ENCODE data around the gene NOXRED1. TPM values are rescaled to one million over a fixed set of nuclear protein-coding genes. Genes with fewer than 3 reads are reported as not detected.

NOXRED1 gene
- total and polyA plus RNA-seq, 2 experiments from 2014 or later = 0.24 TPM; not detected in 1

DNA sequence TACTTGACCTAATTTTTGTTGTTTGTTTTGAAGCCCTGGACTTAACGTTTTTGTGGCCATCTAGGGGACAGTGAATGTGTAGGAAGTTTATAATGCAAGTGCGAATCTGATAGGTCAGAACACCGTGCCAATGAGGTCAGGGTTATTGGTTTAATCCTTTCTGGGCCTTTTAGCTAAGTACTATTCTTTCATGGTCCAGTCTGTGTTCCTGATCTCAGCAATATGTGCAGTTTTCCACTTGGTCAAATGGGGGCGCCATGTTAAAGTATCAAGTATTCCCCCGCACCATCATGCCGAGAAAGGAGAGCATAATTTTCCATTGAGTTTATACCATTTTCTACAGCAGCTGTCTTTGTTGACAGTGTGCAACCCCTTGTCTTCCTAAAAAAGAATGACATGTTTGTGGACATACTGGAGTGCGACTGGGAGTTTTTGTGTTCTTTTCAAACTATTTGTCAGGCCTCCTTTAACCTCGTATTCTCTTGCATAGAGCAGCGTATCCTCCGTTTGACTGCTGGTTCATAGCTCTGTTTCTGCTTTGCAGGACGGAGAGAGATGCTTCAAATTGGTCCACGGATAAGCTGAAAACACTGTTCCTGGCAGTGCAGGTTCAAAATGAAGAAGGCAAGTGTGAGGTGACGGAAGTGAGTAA, 35.9 kb upstream of the NOXRED1 start:
- TF ChIP-seq CTCF (conservative IDR thresholded peaks at IDR 0.05; ENCODE audit: low read depth in 2 of 2) (peak; percentile 78 to 80), ZNF114 (CRISPR knock-in tag; IDR thresholded peaks at IDR 0.05) (no peak)
- ATAC-seq = peak; percentile 6; the same call in 2 of the 3 replicates

GRCh38 chr14:77458249-77458950, 35.1 kb upstream of the NOXRED1 start:
- peaks cover 45% of the 10 kb centered on the region for H3K36me3 Mint-ChIP-seq (ENCODE audit: low read depth)
- peaks cover 49% of the 10 kb centered on the region for H3K79me2 ChIP-seq (replicated peaks; ENCODE audit: insufficient read depth)
- no peak overlapping the region; the same call in 1 of the 2 replicates for H3K27ac ChIP-seq (ENCODE audit: low read depth)

More for the DNA sequence above, 35.9 kb upstream of the NOXRED1 start:
- Histone ChIP-seq H3K4me2 (peak overlapping the region; percentile 85), H3K36me3 (ENCODE audit: insufficient read depth) (peaks cover 44% of the 10 kb centered on the region), H3K4me3 (peak overlapping the region; percentile 80), H3K27ac (ENCODE audit: low read depth) (no peak overlapping the region), H3K9me2 (ENCODE audit: insufficient read depth) (no peaks in the 10 kb centered on the region), H2AFZ (no peak overlapping the region), H3F3A (replicated peaks; ENCODE audit: low read depth) (no peaks in the 10 kb centered on the region), H4K20me1 (replicated peaks; ENCODE audit: insufficient read depth) (peaks cover 25% of the 10 kb centered on the region), H3K27me3 (ENCODE audit: insufficient read depth) (no peaks in the 10 kb centered on the region), H3K79me2 (replicated peaks; ENCODE audit: insufficient read depth) (peaks cover 49% of the 10 kb centered on the region), H3K4me1 (ENCODE audit: insufficient read depth) (peaks cover 5% of the 10 kb centered on the region)
- Mint-ChIP-seq H3K4me3 (peak overlapping the region; percentile 99), H3K27ac (peak overlapping the region; percentile 100), H3K4me1 (peaks cover 18% of the 10 kb centered on the region), H3K9me3 (no peaks in the 10 kb centered on the region; the same call in 2 of the 3 replicates), H3K27me3 (ENCODE audit: insufficient read depth, low read depth, poor library complexity) (peaks cover 12% of the 10 kb centered on the region), H3K36me3 (ENCODE audit: low read depth) (peaks cover 53% of the 10 kb centered on the region)
- peak; percentile 91 for DNase-seq (ENCODE audit: low spot score)

More at GRCh38 chr14:77458249-77458950, 35.1 kb upstream of the NOXRED1 start:
- Histone ChIP-seq H3K27me3 (ENCODE audit: insufficient read depth) (no peaks in the 10 kb centered on the region), H3K9me2 (ENCODE audit: insufficient read depth) (no peaks in the 10 kb centered on the region), H3K4me2 (peak overlapping the region; percentile 85), H4K20me1 (replicated peaks; ENCODE audit: insufficient read depth) (peaks cover 25% of the 10 kb centered on the region), H3F3A (replicated peaks; ENCODE audit: low read depth) (no peaks in the 10 kb centered on the region), H3K4me1 (ENCODE audit: insufficient read depth) (peaks cover 5% of the 10 kb centered on the region), H2AFZ (peak overlapping the region; percentile 61; the same call in 1 of the 2 replicates), H3K4me3 (peak overlapping the region; percentile 80), H3K36me3 (ENCODE audit: insufficient read depth) (peaks cover 37% of the 10 kb centered on the region)
- DNase-seq (ENCODE audit: low spot score) (peak; percentile 65), ATAC-seq (peak; percentile 36)
- Mint-ChIP-seq H3K27ac (peak overlapping the region; percentile 100), H3K4me1 (peaks cover 18% of the 10 kb centered on the region), H3K27me3 (ENCODE audit: insufficient read depth, low read depth, poor library complexity) (peaks cover 12% of the 10 kb centered on the region), H3K9me3 (no peaks in the 10 kb centered on the region; the same call in 2 of the 3 replicates), H3K4me3 (peak overlapping the region; percentile 99)
- no peak for TF ChIP-seq EZH2 (IDR thresholded peaks at IDR 0.05; ENCODE audit: low read depth, unreplicated experiment)
- TF ChIP-seq POLR2AphosphoS5 (IDR thresholded peaks at IDR 0.05; ENCODE audit: low read depth) = no peak
- TF ChIP-seq CREB1 (CRISPR knock-in tag; IDR thresholded peaks at IDR 0.05; ENCODE audit: low read depth) = no peak
- TF ChIP-seq NANOG (IDR thresholded peaks at IDR 0.05; ENCODE audit: borderline replicate concordance) = no peak
- TF ChIP-seq, protein P1, sequence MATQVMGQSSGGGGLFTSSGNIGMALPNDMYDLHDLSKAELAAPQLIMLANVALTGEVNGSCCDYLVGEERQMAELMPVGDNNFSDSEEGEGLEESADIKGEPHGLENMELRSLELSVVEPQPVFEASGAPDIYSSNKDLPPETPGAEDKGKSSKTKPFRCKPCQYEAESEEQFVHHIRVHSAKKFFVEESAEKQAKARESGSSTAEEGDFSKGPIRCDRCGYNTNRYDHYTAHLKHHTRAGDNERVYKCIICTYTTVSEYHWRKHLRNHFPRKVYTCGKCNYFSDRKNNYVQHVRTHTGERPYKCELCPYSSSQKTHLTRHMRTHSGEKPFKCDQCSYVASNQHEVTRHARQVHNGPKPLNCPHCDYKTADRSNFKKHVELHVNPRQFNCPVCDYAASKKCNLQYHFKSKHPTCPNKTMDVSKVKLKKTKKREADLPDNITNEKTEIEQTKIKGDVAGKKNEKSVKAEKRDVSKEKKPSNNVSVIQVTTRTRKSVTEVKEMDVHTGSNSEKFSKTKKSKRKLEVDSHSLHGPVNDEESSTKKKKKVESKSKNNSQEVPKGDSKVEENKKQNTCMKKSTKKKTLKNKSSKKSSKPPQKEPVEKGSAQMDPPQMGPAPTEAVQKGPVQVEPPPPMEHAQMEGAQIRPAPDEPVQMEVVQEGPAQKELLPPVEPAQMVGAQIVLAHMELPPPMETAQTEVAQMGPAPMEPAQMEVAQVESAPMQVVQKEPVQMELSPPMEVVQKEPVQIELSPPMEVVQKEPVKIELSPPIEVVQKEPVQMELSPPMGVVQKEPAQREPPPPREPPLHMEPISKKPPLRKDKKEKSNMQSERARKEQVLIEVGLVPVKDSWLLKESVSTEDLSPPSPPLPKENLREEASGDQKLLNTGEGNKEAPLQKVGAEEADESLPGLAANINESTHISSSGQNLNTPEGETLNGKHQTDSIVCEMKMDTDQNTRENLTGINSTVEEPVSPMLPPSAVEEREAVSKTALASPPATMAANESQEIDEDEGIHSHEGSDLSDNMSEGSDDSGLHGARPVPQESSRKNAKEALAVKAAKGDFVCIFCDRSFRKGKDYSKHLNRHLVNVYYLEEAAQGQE (IDR thresholded peaks at IDR 0.05; ENCODE audit: unreplicated experiment) = no peak
- TF ChIP-seq ETS1 (IDR thresholded peaks at IDR 0.05) = no peak
